GM12878 (cell line): ENCODE data around the gene VEZF1.

ENCODE experiments used
- BHLHE40 ChIP-seq, 2 experiments: fragments of 450-650 bp in 1 of 2; IDR thresholded peaks; 2 replicates each; pipeline ENCODE4 v1.6.1; 2011 to 2017; ENCODE audit warnings: low read depth in 2 of 2, borderline replicate concordance in 1 of 2, improper control_type of control experiment in 1 of 2, low read length in 1 of 2, mild to moderate bottlenecking in 1 of 2
- FOXM1 ChIP-seq: IDR thresholded peaks from 2 replicates; pipeline ENCODE4 v1.6.1; 2012; ENCODE audit warnings: low read depth, mild to moderate bottlenecking, inconsistent platforms, low read length, moderate library complexity
- JUND ChIP-seq: IDR thresholded peaks from 2 replicates; pipeline ENCODE4 v1.6.1; 2012; ENCODE audit warnings: low read depth, mild to moderate bottlenecking, low read length, improper control_type of control experiment, moderate library complexity
- MXI1 ChIP-seq: fragments of 150-350 bp; IDR thresholded peaks from 2 replicates; pipeline ENCODE4 v1.6.1; 2011; ENCODE audit warnings: low read depth, mild to moderate bottlenecking, inconsistent platforms, low read length, improper control_type of control experiment
- RELB ChIP-seq: fragments of 450-650 bp; IDR thresholded peaks from 2 replicates; pipeline ENCODE4 v1.6.1; 2017; ENCODE audit warnings: low read depth, mild to moderate bottlenecking, moderate library complexity
- SP1 ChIP-seq: IDR thresholded peaks from one replicate; pipeline ENCODE4 v1.6.1; 2011; ENCODE audit warnings: low read depth, low read length
- TCF12 ChIP-seq: IDR thresholded peaks from 2 replicates; pipeline ENCODE4 v1.6.1; 2011; ENCODE audit warnings: low read depth, mild to moderate bottlenecking, low read length

- TF ChIP-seq JUND (no peak), TCF12 (no peak), SP1 (no peak), RELB (no peak), FOXM1 (no peak), BHLHE40 (IDR thresholded peaks at IDR 0.05; ENCODE audit: borderline replicate concordance in 1 of 2, low read depth in 2 of 2, low read length in 1 of 2) (no peak), MXI1 (no peak)
These were observed 34.2 kb downstream of the VEZF1 start for GRCh38 chr17:57953705-57954396.
